Subcutaneous abdominal adipose tissue (tissue), 5 donors: Measurements from ENCODE around the gene SPRED2.

Experiments used
- H3K27ac ChIP-seq: one replicate; pipeline ENCODE4 v1.7.0; 2013; ENCODE audit warnings: low read depth, mild to moderate bottlenecking, inconsistent platforms, low read length, moderate library complexity
- H3K27me3 ChIP-seq, 5 donors: one replicate each; pipeline ENCODE4 v1.7.0; 2013; ENCODE audit warnings: low read length in 5 of 5, inconsistent platforms in 1 of 5; ENCODE audit not compliant: control insufficient read depth in 5 of 5, insufficient read depth in 4 of 5
- H3K36me3 ChIP-seq, 5 donors: one replicate each; pipeline ENCODE4 v1.7.0; 2013; ENCODE audit warnings: low read length in 5 of 5; ENCODE audit not compliant: control insufficient read depth in 5 of 5, insufficient read depth in 5 of 5
- H3K4me1 ChIP-seq, 5 donors: one replicate each; pipeline ENCODE4 v1.7.0; 2013; ENCODE audit warnings: low read length in 5 of 5, mild to moderate bottlenecking in 3 of 5, moderate library complexity in 1 of 5; ENCODE audit not compliant: control insufficient read depth in 5 of 5, insufficient read depth in 5 of 5
- H3K4me3 ChIP-seq, 5 donors: one replicate each; pipeline ENCODE4 v1.7.0; 2013; ENCODE audit warnings: low read length in 5 of 5, low read depth in 1 of 5
- H3K9ac ChIP-seq, 5 donors: one replicate each; pipeline ENCODE4 v1.7.0; 2013; ENCODE audit warnings: low read length in 5 of 5, mild to moderate bottlenecking in 4 of 5, moderate library complexity in 3 of 5
- H3K9me3 ChIP-seq, 5 donors: one replicate each; pipeline ENCODE4 v1.7.0; 2013; ENCODE audit warnings: low read length in 5 of 5; ENCODE audit not compliant: control insufficient read depth in 5 of 5
- donor health status: healthy.
- donor health status: healthy.
- donor health status: healthy.
- donor health status: healthy.
- donor health status: healthy.

Gene SPRED2

DNA sequence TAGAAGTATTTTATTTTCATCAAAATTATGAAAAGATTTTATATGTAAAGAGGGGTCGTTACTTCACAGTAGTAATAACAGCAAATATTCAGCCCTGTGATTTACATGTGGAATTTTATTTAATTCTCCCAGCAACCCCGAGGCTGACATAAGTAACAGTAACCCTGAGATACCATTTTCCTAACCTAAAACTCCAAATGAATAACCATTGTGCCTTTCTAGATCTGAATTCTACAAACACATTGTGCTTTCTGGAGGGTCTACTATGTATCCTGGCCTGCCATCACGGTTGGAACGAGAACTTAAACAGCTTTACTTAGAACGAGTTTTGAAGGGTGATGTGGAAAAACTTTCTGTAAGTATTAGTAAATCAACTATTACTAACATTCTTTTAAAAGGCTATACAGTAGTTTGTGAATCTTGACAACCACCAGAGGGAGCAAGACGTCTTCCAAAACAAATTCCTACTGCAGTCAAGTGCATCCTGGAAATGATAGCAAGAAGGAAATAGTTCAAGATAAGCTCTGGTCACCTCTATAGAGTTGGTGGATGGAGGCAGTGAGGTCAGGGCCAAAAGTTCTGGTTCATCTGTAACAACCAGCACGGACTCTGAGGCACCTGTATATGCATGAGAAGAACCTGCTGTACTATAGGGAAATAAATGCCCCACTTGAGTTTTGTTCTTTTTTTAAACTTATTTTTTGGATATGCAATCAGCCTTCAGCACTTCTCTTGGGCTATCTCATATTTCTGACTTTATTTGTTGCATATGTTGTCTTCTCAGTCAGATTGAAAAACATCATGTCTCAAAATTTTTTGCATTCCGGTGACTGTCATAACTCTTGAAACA lies 167.4 kb downstream of the SPRED2 start:
- Histone ChIP-seq H3K4me1 (peaks cover 0 to 6% (median 2%) of the 10 kb centered on the region in 5 donors), H3K27ac (no peak overlapping the region), H3K9me3 (no peaks in the 10 kb centered on the region), H3K4me3 (no peak overlapping the region), H3K9ac (no peak overlapping the region), H3K36me3 (peaks cover 17 to 45% (median 23%) of the 10 kb centered on the region in 5 donors), H3K27me3 (no peaks in the 10 kb centered on the region)

DNA sequence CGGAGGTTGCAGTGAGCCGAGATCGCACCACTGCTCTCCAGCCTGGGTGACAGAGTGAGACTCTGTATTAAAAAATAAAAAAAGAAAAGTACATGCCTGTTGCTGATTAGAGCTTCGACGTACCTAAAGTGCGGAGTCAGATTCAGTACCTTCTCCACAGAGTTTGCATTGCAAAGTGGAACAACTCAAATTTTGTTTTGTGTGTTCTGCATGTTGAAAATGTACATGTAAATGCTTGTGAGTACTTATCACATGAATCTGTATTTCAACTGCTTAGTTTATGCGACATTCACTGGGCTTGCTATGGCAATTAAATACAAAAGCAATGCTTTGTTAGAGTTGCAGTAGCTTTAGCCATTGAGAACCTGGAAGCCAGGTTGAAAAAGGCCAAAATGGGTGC lies 168.4 kb downstream of the SPRED2 start:
- no peak overlapping the region for H3K4me3 ChIP-seq
- H3K9me3 ChIP-seq, result no peaks in the 10 kb centered on the region
- H3K36me3 ChIP-seq, result peaks cover 21 to 50% (median 26%) of the 10 kb centered on the region in 5 donors
- H3K27ac ChIP-seq, result no peak overlapping the region
- H3K27me3 ChIP-seq, result no peaks in the 10 kb centered on the region
- peaks cover 0 to 6% (median 2%) of the 10 kb centered on the region in 5 donors for H3K4me1 ChIP-seq
- H3K9ac ChIP-seq, result no peak overlapping the region

DNA sequence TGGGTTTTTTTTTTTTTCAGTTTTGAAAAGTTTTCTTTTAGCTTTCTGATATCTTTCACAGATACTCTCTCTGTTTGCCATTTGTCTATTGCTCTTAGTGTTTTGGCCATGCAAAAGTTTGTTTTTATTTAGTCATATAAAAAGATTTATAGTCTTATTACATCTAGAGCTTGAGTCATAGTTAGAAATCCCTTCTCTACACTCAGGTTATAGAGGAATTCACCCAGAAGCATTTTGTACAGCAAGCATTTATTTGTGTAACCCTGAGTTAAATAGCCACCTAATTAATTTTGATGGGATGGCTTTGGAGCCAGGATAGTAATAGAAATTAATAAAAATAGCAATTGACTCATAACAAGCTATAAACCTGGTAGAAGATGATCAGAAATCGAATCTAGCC lies 169.1 kb downstream of the SPRED2 start:
- Histone ChIP-seq H3K9ac (no peak overlapping the region), H3K4me1 (peaks cover 0 to 6% (median 2%) of the 10 kb centered on the region in 5 donors), H3K4me3 (no peak overlapping the region), H3K27ac (no peak overlapping the region), H3K27me3 (no peaks in the 10 kb centered on the region), H3K36me3 (peaks cover 24 to 52% (median 25%) of the 10 kb centered on the region in 5 donors), H3K9me3 (no peaks in the 10 kb centered on the region)

DNA sequence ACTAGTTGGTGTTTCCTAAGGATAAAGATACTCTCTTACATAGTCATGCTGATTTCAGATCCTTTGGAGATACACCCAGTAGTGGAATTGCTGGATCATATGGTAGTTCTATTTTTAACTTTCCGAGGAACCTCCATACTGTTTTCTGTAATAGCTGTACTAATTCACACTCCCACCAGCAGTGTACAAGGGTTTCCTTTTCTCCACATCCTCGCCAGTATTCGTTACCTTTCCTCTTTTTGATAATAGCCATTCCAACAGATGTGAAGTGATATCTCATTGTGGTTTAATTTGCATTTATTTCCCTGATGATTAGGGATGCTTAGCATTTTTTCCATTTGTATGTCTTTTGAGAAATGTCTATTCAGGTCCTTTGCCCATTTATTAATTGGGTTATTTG lies 170.7 kb downstream of the SPRED2 start:
- H3K36me3 ChIP-seq, result peaks cover 17 to 50% (median 22%) of the 10 kb centered on the region in 5 donors
- no peak overlapping the region for H3K4me3 ChIP-seq
- H3K9ac ChIP-seq, result no peak overlapping the region
- H3K9me3 ChIP-seq, result no peaks in the 10 kb centered on the region
- H3K27me3 ChIP-seq, result no peaks in the 10 kb centered on the region
- H3K27ac ChIP-seq, result no peak overlapping the region
- H3K4me1 ChIP-seq, result peaks cover 0 to 4% (median 0%) of the 10 kb centered on the region in 5 donors
